Panc1 (cell line): ENCODE measurements around the gene LPAR3.

ENCODE experiments used
- CTCF ChIP-seq: fragments of 450-650 bp; IDR thresholded peaks from 2 replicates; pipeline ENCODE4 v1.5.1; 2017; ENCODE audit warnings: mild to moderate bottlenecking
- POLR2AphosphoS5 ChIP-seq: IDR thresholded peaks from 2 replicates; pipeline ENCODE4 v1.6.1; 2012; ENCODE audit warnings: mild to moderate bottlenecking, low read depth, low read length, moderate library complexity
- REST ChIP-seq, 2 experiments: IDR thresholded peaks; 2 replicates each; pipeline ENCODE4 v1.6.1; 2011 to 2012; ENCODE audit warnings: low read depth in 2 of 2, control low read depth in 1 of 2, low read length in 1 of 2, mild to moderate bottlenecking in 1 of 2, moderate library complexity in 1 of 2; ENCODE audit not compliant: insufficient read depth in 1 of 2
- SIN3A ChIP-seq: IDR thresholded peaks from 2 replicates; pipeline ENCODE4 v1.6.1; 2012; ENCODE audit warnings: low read depth, mild to moderate bottlenecking, low read length, moderate library complexity, borderline replicate concordance; ENCODE audit not compliant: insufficient read depth
- TCF7L2 ChIP-seq: IDR thresholded peaks from 2 replicates; pipeline ENCODE4 v1.6.1; 2011; ENCODE audit warnings: mild to moderate bottlenecking, low read depth, low read length, inconsistent platforms

GRCh38 chr1:84883286-84883685 is 9.7 kb downstream of the LPAR3 start:
- TF ChIP-seq SIN3A, result no peak
- TF ChIP-seq CTCF, result no peak
- TF ChIP-seq POLR2AphosphoS5, result no peak
- TF ChIP-seq REST (IDR thresholded peaks at IDR 0.05; ENCODE audit: insufficient read depth in 1 of 2, low read depth in 2 of 2, low read length in 1 of 2), result no peak
- TF ChIP-seq TCF7L2, result no peak
